Neural cell (in vitro differentiated cells): ENCODE data around the gene TMEM245.

ENCODE experiments used
- EP300 ChIP-seq: fragments of 450-650 bp; conservative IDR thresholded peaks from 2 replicates; pipeline ENCODE4 v1.6.1; 2014; ENCODE audit warnings: antibody characterized with exemption, mild to moderate bottlenecking, moderate library complexity; ENCODE audit not compliant: poor library complexity, severe bottlenecking
- POLR2AphosphoS5 ChIP-seq: IDR thresholded peaks from 2 replicates; pipeline ENCODE4 v1.6.1; 2012
- RAD21 ChIP-seq: fragments of 450-650 bp; conservative IDR thresholded peaks from 2 replicates; pipeline ENCODE4 v1.6.1; 2014; ENCODE audit warnings: antibody characterized with exemption, mild to moderate bottlenecking, moderate library complexity
- TF ChIP-seq, protein P1 (sequence below): fragments of 450-650 bp; IDR thresholded peaks from 2 replicates; pipeline ENCODE4 v1.5.1; 2014; ENCODE audit warnings: antibody characterized with exemption, mild to moderate bottlenecking, moderate library complexity; ENCODE audit not compliant: poor library complexity, severe bottlenecking

- TF ChIP-seq, protein P1, sequence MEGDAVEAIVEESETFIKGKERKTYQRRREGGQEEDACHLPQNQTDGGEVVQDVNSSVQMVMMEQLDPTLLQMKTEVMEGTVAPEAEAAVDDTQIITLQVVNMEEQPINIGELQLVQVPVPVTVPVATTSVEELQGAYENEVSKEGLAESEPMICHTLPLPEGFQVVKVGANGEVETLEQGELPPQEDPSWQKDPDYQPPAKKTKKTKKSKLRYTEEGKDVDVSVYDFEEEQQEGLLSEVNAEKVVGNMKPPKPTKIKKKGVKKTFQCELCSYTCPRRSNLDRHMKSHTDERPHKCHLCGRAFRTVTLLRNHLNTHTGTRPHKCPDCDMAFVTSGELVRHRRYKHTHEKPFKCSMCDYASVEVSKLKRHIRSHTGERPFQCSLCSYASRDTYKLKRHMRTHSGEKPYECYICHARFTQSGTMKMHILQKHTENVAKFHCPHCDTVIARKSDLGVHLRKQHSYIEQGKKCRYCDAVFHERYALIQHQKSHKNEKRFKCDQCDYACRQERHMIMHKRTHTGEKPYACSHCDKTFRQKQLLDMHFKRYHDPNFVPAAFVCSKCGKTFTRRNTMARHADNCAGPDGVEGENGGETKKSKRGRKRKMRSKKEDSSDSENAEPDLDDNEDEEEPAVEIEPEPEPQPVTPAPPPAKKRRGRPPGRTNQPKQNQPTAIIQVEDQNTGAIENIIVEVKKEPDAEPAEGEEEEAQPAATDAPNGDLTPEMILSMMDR, result no peak
- no peak for TF ChIP-seq EP300
- no peak for TF ChIP-seq POLR2AphosphoS5
- TF ChIP-seq RAD21, result no peak
Measured at GRCh38 chr9:109036744-109037680, 82.7 kb downstream of the TMEM245 start.
